ENCODE results near the gene SYCP2L.
"Not testable (repeated sequence)": the region's sequence is repeated elsewhere in the genome, so short reads cannot be mapped to it uniquely, and the experiment has no call there.

The SYCP2L gene

DNA sequence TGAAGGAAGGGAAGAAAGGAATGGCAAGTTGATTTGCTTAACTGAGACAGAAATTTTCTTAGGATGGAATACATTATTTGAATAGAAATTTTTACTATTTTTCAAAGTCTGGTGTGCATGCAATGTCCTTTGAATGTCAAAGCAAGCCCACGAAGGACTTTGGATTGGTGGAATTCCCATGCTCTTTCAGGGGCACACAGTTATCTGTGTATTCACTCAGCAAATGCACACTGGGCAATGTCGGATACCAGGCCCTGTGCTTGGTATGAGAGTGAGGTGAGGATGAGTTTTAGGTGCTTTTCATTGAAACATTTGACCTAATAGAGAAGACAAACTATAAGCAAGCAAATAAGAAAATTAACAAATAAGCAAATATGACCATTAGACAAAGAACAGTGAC lies 73.3 kb downstream of the SYCP2L start:
- DNase-seq, result no peak

DNA sequence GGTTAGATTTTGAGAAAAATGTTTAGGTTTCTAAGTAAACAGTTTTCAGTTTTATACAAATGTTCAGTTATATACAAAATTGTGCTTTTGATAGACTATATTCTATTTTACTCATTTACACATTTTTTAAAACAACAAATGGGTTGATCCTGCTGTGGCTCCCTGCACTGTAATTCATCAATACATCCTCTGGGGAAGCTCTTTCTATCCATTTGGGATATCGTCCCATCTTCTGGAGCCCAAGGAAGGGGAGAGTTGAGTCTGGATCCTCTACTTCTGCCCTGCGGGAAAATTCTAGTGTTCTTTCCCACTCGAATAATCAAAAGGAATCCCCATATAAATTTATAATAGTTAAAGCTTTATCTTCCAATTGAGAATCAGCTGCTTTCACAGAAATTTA lies 75.0 kb downstream of the SYCP2L start:
- no peak for DNase-seq

DNA sequence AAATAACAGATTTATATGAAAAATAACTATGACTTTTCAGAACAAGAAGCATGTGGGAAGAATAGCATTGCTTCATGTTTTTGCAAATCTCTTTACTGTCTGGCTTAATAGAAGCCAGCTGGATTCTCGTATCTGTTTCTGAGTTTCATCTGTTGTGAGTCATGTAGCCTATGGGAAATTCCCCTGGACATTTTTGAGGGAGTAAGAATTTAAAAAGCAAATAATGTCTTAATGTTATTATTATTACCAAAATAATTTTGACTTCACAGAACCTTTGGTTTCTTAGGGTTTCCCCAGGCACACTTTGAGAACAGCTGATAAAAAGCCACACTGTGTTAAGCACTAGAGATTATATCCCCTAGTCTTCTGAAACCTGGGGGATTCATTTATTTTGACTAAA lies 75.8 kb downstream of the SYCP2L start:
- no peak for DNase-seq

DNA sequence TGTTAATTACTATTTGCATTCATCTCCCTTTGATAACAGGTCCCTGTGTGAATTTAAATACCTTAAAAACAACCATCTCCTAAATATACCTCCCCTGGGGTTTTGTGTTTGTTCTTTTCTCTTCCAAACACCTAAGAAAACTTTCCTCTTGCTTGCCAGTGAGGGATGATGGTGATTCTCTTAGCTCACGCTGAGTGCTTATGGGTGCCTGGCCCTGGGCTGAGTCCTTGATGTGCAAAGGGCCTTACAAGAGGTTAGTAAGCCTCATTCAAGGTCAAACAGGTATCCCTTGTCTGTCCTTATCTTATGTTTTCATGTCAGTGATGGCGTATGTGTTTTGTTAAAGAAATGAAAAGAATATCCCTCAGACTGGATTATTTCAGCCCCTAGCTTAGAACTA lies 76.3 kb downstream of the SYCP2L start:
- DNase-seq, result no peak

DNA sequence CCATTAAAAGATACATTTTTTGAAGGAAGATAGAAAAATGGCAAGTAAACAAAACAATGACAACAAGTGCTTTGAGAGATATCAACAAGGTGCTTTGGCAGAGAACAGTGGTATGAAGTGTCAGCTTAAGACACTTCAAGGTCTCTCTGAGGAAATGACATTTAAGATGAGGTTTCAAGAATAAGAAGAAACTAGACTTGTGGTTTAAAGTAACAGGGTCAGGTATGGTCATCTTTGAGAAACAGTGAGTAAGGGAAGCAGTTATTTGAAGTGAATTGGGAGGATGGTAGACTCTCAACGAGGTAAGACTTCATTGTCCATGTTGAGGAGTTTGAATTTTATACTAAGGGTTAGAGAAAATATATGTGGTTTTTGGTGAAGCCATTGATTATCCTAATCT lies 77.8 kb downstream of the SYCP2L start:
- DNase-seq, result no peak

DNA sequence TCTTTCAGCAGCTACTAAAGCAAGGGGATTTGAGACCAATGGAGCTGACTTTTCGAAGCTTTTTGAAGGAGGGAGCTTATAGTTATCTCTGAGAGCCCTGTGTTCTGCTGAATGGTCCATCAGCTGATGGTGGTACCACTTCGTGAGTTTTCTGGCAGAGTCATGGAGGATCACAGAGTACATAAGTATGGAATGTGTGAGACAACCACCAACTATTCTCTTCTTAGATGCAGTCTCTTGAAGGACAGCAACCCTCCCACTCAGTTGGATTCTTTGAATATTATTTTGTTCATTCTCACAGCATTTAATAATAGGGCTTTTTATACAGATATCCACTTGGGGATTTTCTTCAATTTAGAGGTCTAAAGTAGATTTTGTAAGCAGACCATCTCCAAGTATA lies 81.9 kb downstream of the SYCP2L start:
- DNase-seq, result no peak

DNA sequence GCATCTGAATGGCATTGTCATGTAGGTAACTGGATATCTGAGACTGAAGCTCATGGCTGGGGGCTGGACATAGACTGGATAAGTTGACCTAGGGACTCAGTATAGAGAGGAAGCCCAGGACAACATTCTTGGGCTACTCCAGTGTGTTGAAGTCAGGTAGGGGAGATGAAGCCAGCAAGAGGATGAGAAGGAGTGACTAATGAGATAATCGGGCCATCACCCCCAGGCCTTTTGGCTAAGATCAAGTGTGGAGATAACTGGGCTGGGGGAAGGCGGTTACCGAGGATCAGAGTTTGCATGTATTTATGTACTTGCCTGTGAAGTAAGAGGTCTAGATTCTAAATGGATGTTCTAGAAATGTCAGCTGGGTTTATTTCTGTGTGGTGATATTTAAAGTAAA lies 83.9 kb downstream of the SYCP2L start:
- DNase-seq, result no peak

DNA sequence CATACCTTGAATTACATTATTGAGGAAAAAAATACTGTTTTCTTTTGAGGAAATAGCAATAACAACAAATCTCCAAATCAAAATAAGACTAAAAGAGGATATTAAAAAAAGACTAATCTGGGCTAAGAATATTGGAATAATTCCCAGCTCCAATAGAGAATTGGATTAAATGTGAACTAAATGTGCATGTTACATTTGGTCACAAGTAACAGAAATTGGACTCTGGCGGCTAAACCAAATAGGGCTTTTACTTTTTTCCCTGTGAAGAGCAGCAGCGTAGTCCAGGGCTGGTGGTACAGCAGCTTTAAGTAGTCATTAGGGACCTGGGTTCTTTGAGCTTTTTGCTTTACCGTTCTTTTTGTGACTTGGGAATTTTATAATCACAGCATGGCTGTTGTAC lies 85.3 kb downstream of the SYCP2L start:
- no peak for DNase-seq

DNA sequence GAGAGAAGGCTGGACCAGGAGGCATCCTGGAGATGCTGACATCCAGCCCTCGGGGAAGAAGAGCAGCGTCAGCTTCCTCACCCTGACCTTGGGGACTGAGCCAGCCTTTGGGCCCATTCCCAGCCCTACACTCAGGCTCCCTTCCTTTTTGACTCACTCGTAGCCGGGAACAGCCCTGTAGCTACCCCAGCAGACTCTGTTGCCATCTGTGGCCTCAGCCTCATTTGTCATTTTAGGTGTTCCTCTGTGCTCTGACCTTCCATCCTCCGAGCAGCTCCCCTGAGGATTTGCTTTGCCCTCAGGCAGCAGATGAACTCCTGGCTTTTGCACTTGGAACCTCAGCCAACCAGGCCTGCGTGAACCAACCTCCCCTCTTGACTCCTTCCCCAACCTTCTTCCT lies 89.7 kb downstream of the SYCP2L start:
- no peak for DNase-seq

DNA sequence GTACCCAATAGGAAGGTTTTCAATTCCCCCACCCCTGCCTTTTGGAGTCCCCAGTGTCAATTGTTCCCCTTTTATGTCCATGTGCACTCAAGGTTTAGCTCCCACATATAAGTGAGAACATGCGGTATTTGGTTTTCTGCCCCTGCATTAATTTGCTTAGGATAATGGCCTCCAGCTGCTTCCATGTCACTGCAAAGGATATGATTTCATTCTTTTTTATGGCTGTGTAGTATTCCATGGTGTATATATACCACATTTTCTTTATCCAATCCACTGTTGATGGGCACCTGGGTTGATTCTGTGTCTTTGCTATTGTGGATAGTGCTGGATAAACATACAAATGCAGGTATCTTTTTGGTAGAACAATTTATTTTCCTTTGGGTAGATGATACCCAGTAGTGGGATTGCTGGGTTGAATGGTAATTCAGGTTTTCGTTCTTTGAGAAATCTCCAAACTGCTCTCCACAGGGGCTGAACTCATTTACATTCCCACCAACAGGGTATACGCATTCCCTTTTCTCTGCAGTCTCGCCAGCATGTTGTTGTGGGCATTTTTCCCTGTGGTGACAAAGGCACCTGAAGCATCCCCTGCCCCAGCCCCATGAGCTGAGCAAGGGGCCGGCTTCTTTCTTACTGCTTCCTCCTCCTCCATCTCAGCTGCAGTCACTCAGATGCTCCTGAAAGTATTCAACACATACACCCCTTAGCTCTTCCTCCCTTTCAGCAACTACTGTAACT lies 90.5 kb downstream of the SYCP2L start:
- DNase-seq, result no peak

DNA sequence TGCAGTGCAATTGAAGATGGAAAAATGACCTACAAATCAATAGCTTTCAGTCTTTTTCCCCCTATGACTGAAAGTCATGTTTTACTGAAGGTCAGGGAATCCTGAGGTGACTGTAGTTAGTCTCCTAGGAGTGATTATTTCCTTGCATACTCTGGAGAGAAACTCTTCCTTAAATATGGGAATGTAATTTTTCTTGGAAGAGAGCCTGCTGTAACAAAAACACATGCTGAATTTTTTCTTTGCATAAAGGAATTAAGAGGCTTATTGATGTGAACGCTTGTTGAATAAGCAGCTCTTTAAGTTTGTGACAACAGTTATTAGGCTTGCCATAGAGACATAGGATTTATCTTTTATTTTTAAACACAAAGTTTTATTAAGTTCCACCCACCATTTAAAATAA lies 92.8 kb downstream of the SYCP2L start:
- no peak for DNase-seq

DNA sequence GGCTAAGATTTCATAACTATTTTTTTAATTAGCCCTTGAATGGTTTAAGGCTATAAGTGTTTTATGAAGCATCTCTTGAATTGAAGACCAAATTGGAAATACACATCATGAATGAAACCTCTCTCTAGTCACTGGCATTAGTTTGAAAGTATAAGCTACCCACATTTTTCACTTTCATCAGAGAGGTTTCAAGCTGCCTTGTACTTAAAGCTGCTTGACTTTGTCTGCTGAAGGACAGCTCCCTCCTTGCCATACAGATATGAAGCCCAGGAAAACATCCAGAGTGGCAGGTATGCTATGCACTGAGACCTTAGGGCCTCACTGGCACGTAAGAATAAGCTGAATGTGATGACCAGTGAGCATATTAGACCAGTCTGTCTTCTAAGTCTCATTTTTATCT lies 94.6 kb downstream of the SYCP2L start:
- DNase-seq, result no peak

DNA sequence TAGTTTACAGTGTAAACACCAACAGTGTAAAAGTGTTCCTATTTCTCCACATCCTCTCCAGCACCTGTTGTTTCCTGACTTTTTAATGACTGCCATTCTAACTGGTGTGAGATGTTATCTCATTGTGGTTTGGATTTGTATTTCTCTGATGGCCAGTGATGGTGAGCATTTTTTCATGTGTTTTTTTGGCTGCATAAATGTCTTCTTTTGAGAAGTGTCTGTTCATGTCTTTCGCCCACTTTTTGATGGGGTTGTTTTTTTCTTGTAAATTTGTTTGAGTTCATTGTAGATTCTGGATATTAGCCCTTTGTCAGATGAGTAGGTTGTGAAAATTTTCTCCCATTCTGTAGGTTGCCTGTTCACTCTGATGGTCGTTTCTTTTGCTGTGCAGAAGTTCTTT lies 98.1 kb downstream of the SYCP2L start:
- DNase-seq, result not testable (repeated sequence)

DNA sequence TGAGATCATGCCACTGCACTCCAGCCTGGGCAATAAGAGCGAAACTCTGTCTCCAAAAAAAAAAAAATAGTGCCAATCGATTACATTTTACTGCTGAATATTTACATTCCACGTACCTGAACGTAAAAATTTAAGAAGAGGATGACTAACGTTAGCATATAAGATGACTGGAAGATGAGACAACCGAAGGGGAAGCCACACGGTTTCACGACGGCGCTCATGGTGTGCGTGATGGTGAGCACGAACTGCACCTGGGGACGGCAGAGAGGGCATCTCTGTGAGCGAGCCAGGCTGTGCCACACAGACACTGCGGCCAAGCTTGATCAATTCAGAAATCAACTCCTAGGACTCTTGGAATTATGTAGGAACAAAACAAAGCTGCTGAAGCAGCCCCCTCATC lies 102.7 kb downstream of the SYCP2L start:
- no peak for DNase-seq

DNA sequence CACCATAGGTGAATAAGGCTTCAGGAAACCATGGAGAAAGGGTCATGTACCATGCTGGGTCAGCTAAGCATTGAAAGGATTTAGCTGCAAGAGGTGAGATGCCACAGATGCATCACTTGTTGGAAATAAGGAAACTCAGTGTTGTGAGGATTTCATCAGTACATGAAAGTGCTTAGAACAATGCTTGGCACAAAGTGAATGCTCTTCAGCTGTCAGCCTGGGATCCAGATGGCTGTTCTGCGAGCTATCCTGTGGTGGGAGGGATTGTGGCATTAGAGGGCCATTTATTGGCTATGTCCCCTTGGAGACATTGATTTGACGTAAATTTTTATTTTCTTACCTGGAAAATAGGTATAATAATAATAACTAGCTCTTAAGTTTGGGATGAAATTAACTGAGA lies 104.3 kb downstream of the SYCP2L start:
- DNase-seq, result no peak

DNA sequence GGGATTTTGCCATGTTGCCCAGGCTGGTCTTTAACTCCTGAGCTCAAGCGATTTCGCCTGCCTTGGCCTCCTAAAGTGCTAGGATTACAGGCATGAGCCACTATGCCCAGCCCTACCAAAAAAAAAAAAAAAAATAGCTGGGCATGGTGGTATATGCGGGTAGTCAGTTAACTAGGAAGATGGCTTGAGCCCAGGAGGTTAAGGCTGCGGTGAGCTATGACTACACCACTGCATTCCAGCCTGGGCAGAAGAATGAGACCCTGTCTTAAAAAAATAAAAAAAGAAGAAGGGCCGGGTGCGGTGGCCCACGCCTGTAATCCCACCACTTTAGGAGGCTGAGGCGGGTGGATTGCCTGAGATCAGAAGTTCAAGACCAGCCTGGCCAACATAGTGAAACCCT lies 107.0 kb downstream of the SYCP2L start:
- no peak for DNase-seq

DNA sequence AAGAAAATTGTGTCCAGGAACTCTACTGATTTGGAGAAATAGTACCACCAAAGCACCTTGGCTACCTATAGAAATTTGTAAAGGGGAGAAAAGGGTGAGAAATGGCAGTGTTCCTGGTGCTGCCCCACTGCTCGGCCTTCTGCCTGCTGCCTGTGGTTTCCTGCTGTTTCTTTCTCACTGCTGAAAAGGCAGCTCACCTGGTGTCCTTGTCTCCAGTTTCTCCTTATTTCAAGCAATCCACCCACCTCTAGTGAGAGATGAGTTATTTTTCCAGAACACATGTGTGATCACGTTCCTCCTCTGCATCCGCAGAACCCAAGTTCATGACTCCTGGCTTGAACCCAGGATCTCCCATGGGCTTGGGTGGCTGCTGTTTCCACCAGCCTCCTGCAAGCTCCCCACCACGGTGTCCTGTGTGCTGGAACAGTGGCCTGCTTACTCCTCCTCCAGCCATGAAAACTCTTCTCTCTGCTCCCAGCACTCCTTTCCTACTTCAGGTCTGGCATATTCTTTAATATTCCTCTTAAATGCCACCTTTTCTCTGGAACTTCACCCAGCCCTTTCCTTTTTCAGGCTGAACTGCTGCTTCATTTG lies 108.4 kb downstream of the SYCP2L start:
- DNase-seq, result no peak

DNA sequence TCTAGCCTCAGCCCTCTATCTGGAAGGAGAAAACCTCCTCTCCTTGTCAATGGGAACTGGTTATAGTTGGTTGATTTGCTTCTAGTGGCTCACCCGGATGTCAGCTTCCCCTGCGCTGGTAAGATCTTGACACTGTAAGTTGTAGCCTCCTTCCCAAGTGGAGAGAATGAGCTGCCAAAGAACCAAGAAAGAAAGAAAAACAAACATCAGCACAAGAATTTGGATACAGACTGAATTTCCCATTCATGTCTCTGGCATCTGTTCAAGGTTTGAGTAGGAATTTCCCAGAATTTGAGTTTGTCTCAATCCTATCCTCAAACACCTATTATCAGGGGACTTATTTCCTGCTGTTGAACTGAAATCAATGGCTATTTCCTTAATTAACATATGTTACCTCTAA lies 113.1 kb downstream of the SYCP2L start:
- no peak for DNase-seq

DNA sequence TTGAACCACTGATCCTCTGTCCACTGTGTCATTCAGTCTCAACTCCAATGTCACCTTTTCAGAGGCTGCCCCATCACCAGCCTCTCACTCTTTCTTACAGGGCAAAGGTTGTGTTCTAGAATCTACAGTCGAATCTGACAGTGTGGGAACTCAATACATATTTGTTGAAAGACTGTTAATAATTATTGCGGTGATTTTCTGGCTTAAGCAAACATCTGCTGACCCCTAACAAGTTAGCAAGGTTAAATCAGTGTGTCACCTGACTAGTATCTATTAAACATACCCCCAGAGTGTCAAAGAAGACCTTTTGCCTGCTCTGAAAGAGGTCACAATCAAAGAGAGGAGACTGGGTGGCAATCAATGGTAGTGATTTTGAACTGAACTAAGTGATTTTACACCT lies 115.3 kb downstream of the SYCP2L start:
- no peak for DNase-seq

DNA sequence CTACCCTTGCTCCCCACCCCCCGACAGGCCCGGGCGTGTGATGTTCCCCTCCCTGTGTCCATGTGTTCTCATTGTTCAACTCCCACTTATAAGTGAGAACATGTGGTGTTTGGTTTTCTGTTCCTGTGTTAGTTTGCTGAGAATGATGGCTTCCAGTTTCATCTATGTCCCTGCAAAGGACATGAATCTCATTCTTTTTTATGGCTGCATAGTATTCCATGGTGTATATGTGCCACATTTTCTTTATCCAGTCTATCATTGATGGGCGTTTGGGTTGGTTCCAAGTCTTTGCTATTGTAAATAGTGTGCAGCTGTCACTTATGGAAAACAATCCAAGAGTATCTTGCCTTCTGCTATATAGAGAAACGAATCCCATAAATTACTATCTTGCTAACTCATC lies 116.4 kb downstream of the SYCP2L start:
- not testable (repeated sequence) for DNase-seq

DNA sequence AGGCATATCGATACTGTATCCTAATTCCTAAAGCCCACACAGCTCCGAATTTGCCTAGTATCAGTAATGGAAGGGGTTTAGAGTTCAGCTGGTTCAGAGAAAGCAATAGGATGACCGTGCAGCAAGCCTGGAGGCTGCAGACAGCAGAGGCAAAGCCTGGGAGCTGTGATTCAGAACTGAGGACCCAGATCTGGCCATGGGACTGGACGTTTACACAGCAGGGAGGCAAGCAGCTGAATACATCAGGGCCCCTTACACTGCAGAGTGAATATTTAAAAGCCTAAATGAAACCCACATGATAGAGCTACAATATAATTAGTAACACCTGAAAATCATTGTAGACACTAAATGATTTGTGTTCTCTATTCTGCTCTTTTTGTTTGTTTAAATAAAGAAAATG lies 119.2 kb downstream of the SYCP2L start:
- no peak for DNase-seq

DNA sequence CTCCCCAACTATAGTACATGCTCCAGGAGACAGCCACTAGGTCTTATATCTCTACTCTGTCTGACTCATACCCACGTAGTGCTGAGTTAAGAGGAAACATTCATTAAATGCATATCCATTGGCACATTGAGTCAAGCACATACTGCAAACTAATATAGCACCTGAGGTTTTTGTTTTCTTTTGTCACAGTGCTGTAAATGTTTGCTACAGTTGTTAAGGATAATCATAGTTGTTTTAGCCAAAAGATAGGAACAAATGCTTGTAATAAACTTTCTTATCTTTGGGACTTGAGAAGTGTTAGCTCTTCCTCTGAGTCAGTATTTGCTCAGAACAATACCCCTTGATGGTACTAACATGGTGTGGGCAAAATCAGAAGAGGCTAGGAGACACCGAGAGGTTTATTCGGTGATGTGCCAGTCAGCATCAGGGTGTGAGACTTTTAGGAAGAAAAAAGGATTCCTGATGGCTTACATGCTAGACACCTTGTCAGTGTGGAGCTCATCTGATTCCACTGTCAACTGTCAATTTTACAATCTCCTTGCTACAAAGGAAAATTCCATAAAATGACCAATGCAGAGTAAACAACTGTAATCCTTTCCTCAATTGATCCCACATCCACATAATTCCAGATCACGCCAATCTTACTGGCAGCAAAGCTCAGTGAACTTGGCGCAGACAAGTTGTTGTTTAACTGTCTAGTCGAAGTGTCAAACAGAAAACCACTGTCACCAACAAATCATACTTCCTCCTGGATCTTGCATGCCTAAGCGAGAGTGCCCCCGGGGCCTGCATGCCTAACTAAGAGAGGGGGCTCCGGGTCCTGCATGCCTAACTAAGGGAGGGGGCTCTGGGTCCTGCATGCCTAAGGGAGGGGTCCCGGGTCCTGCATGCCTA lies 121.1 kb downstream of the SYCP2L start:
- no peak for DNase-seq

DNA sequence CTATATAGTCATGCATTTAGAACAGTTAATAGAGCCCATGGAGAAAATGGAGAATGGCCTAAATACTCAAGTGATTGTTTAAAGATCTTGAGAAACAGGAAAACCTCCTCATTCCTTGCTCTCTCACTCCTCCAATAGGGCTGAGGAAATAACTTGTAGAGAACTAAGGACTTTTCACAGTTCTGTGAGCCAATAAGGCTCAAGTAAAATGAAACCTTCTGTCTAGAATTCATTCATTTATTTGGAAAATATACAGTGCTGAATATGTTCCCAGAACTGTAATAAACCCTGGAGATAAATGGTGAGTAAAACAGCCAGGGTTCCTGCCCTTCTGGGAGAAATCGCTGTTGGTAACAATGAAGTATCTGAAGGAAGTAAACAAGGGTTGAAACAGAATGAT lies 122.0 kb downstream of the SYCP2L start:
- DNase-seq, result no peak

DNA sequence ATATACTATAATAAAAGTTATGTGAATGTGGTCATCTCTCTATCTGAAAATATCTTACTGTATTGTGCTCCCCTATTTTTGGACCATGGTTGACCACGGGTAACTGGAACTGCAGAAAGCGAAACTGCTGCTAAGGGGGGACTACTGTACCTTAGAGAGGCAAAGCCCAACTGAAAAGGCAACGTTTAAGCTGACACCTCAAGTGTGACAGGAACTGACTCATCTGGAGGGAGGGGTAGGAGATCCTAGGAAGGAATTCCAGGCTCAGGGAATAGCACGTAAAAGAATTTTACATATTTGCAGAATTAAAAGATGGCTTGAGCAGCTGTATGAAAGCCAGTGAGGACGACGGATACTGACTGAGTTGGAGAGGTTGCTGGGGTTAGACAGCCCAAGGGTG lies 122.5 kb downstream of the SYCP2L start:
- DNase-seq, result no peak
